ENCODE measurements around the gene SPTSSA. TPM values are rescaled to one million over a fixed set of nuclear protein-coding genes. Genes with fewer than 3 reads are reported as not detected.
A peak's percentile ranks its signal among the peaks of the same experiment; 100 is the strongest.
"Not testable (repeated sequence)": the region's sequence is repeated elsewhere in the genome, so short reads cannot be mapped to it uniquely, and the experiment has no call there.

The SPTSSA gene
- total RNA-seq, 1 donor: 21.1 TPM

- no peak for DNase-seq (ENCODE audit: low read depth)
- TF ChIP-seq CTCF (IDR thresholded peaks at IDR 0.05; ENCODE audit: insufficient read depth, low read length): no peak
These were observed 52.3 kb downstream of the SPTSSA start for GRCh38 chr14:34409721-34410120.

GRCh38 chr14:34407951-34408350, 54.1 kb downstream of the SPTSSA start:
- TF ChIP-seq CTCF (IDR thresholded peaks at IDR 0.05; ENCODE audit: insufficient read depth, low read length): no peak
- H3K4me3 ChIP-seq (ENCODE audit: low read depth, low read length): no peak overlapping the region
- no peak for DNase-seq (ENCODE audit: low read depth)

More at GRCh38 chr14:34409721-34410120, 52.3 kb downstream of the SPTSSA start:
- no peak overlapping the region for H3K4me3 ChIP-seq (ENCODE audit: low read depth, low read length)

GRCh38 chr14:34404416-34404815, 57.6 kb downstream of the SPTSSA start:
- no peak overlapping the region for H3K4me3 ChIP-seq (ENCODE audit: low read depth, low read length)
- no peak for DNase-seq (ENCODE audit: low read depth)
- TF ChIP-seq CTCF (IDR thresholded peaks at IDR 0.05; ENCODE audit: insufficient read depth, low read length): no peak

GRCh38 chr14:34403646-34404045, 58.4 kb downstream of the SPTSSA start:
- H3K4me3 ChIP-seq (ENCODE audit: low read depth, low read length): no peak overlapping the region
- no peak for DNase-seq (ENCODE audit: low read depth)
- no peak for TF ChIP-seq CTCF (IDR thresholded peaks at IDR 0.05; ENCODE audit: insufficient read depth, low read length)

GRCh38 chr14:34398024-34398423, 64.0 kb downstream of the SPTSSA start:
- H3K4me3 ChIP-seq (ENCODE audit: low read depth, low read length): no peak overlapping the region
- no peak for TF ChIP-seq CTCF (IDR thresholded peaks at IDR 0.05; ENCODE audit: insufficient read depth, low read length)
- DNase-seq (ENCODE audit: low read depth): peak; percentile 5

GRCh38 chr14:34387974-34388516, 74.0 kb downstream of the SPTSSA start:
- no peak overlapping the region for H3K4me3 ChIP-seq (ENCODE audit: low read depth, low read length)
- no peak for DNase-seq (ENCODE audit: low read depth)
- no peak for TF ChIP-seq CTCF (IDR thresholded peaks at IDR 0.05; ENCODE audit: insufficient read depth, low read length)

- H3K4me3 ChIP-seq (ENCODE audit: low read depth, low read length): no peak overlapping the region
- no peak for DNase-seq (ENCODE audit: low read depth)
- no peak for TF ChIP-seq CTCF (IDR thresholded peaks at IDR 0.05; ENCODE audit: insufficient read depth, low read length)
These were observed 75.1 kb downstream of the SPTSSA start for GRCh38 chr14:34386865-34387485.

- not testable (repeated sequence) for DNase-seq (ENCODE audit: low read depth); H3K4me3 ChIP-seq (ENCODE audit: low read depth, low read length)
These were observed 76.2 kb downstream of the SPTSSA start for GRCh38 chr14:34385881-34386280.

All from fibroblast of the aortic adventitia (primary cell).